ENCODE measurements around the gene TMEM242.

GRCh38 chr6:157276731-157277130, 46.6 kb downstream of the TMEM242 start:
- no peak for TF ChIP-seq POLR2A (IDR thresholded peaks at IDR 0.05)
- no peak for TF ChIP-seq CTCF (IDR thresholded peaks at IDR 0.05)
- no peak for TF ChIP-seq EP300 (IDR thresholded peaks at IDR 0.05)

Measured in ovary (tissue), 3 donors.